ENCODE measurements around the gene OGA. TPM values are rescaled to one million over a fixed set of nuclear protein-coding genes. Genes with fewer than 3 reads are reported as not detected.

The OGA gene
- total and polyA plus RNA-seq, 5 experiments from 2014 or later = 35.7 to 406 (median 43.7) TPM

- peak in 1 of 10 donors; percentile 73 for DNase-seq
- Mint-ChIP-seq H3K4me1 (peaks cover 34 to 51% (median 39%) of the 10 kb centered on the region in 4 donors), H3K4me3 (peak overlapping the region; percentile 94 to 100 (median 98)), H3K27me3 (peaks cover 0 to 2% (median 0%) of the 10 kb centered on the region in 5 donors), H3K9me3 (no peaks in the 10 kb centered on the region), H3K36me3 (peaks cover 0 to 9% (median 0%) of the 10 kb centered on the region in 3 donors), H3K27ac (peak overlapping the region; percentile 96 to 99 (median 98))
- peak; percentile 35 to 45 for ATAC-seq
- POLR2A ChIA-PET = interaction anchor here (0.6 to 5.9 kb wide), 23 partner anchors 10 to 840 kb away, joined by 3 to 118 read pairs (median 5); partner anchors contain the start of genes FBXL15, FBXW4, LDB1 and NOLC1
These were observed 809 bp upstream of the OGA start for GRCh38 chr10:101818872-101819633.

- Mint-ChIP-seq H3K27me3 (peaks cover 0 to 2% (median 0%) of the 10 kb centered on the region in 5 donors), H3K9me3 (no peaks in the 10 kb centered on the region), H3K4me1 (peaks cover 36 to 66% (median 53%) of the 10 kb centered on the region in 4 donors), H3K4me3 (peak overlapping the region; percentile 94 to 100 (median 98)), H3K27ac (peak overlapping the region; percentile 96 to 99 (median 98)), H3K36me3 (peaks cover 0 to 24% (median 0%) of the 10 kb centered on the region in 3 donors)
- DNase-seq (peak in 5 of 10 donors; percentile 18 to 43 (median 35)), ATAC-seq (peak; percentile 6 to 19)
- POLR2A ChIA-PET = interaction anchor here (0.6 to 5.9 kb wide), 25 partner anchors 12 to 824 kb away, joined by 3 to 118 read pairs (median 5); partner anchors contain the start of genes FBXL15, FBXW4, LDB1 and NOLC1
These were observed 716 bp downstream of the OGA start for GRCh38 chr10:101817337-101818118.

GRCh38 chr10:101816913-101817336 lies 1.3 kb downstream of the OGA start:
- Mint-ChIP-seq H3K4me1 (peaks cover 34 to 67% (median 57%) of the 10 kb centered on the region in 4 donors), H3K9me3 (no peaks in the 10 kb centered on the region), H3K27me3 (peaks cover 0 to 2% (median 0%) of the 10 kb centered on the region in 5 donors), H3K27ac (peak overlapping the region; percentile 82 to 99 (median 98)), H3K36me3 (peaks cover 0 to 29% (median 0%) of the 10 kb centered on the region in 3 donors), H3K4me3 (peak overlapping the region; percentile 94 to 100 (median 98))
- no peak for ATAC-seq
- POLR2A ChIA-PET = interaction anchor here (0.7 to 5.9 kb wide), 5 partner anchors 13 to 236 kb away, joined by 3 to 118 read pairs (median 4); no protein-coding TSS in a partner anchor
- DNase-seq = no peak

GRCh38 chr10:101816376-101816775 lies 1.9 kb downstream of the OGA start:
- DNase-seq (no peak), ATAC-seq (no peak)
- Mint-ChIP-seq H3K36me3 (peaks cover 0 to 34% (median 0%) of the 10 kb centered on the region in 3 donors), H3K27ac (peak overlapping the region in 8 of 10 donors; percentile 82 to 99 (median 97)), H3K4me1 (peaks cover 29 to 64% (median 56%) of the 10 kb centered on the region in 4 donors), H3K9me3 (no peaks in the 10 kb centered on the region), H3K4me3 (peak overlapping the region; percentile 94 to 100 (median 98)), H3K27me3 (peaks cover 0 to 2% (median 0%) of the 10 kb centered on the region in 5 donors)
- POLR2A ChIA-PET = interaction anchor here (0.7 to 5.9 kb wide), 4 partner anchors 14 to 237 kb away, joined by 3 to 118 read pairs (median 4); no protein-coding TSS in a partner anchor

- Mint-ChIP-seq H3K4me1 (peaks cover 26 to 70% (median 59%) of the 10 kb centered on the region in 4 donors), H3K4me3 (peak overlapping the region; percentile 94 to 100 (median 98)), H3K9me3 (no peaks in the 10 kb centered on the region), H3K27ac (peak overlapping the region; percentile 54 to 99 (median 90)), H3K36me3 (peaks cover 0 to 52% (median 0%) of the 10 kb centered on the region in 3 donors), H3K27me3 (peaks cover 0 to 2% (median 0%) of the 10 kb centered on the region in 5 donors)
- ATAC-seq = no peak
- no peak for DNase-seq
- POLR2A ChIA-PET = interaction anchor here (0.5 to 5.9 kb wide), 6 partner anchors 10 to 179 kb away, joined by 3 to 118 read pairs (median 5); partner anchors contain the start of gene NPM3
These were observed 3.7 kb downstream of the OGA start for GRCh38 chr10:101814466-101815071.

GRCh38 chr10:101812606-101813005 lies 5.6 kb downstream of the OGA start:
- peak overlapping the region in 7 of 10 donors; percentile 24 to 100 (median 59) for H3K4me3 Mint-ChIP-seq
- H3K36me3 Mint-ChIP-seq = peaks cover 0 to 69% (median 0%) of the 10 kb centered on the region in 3 donors
- DNase-seq = no peak
- H3K27ac Mint-ChIP-seq = peak overlapping the region; percentile 17 to 99 (median 65)
- H3K9me3 Mint-ChIP-seq = no peaks in the 10 kb centered on the region
- H3K27me3 Mint-ChIP-seq = no peaks in the 10 kb centered on the region
- ATAC-seq = no peak
- H3K4me1 Mint-ChIP-seq = peaks cover 20 to 69% (median 56%) of the 10 kb centered on the region in 4 donors
- POLR2A ChIA-PET = interaction anchor here (1.0 kb wide), 1 partner anchor 10 kb away, joined by 3 read pairs; no protein-coding TSS in a partner anchor

GRCh38 chr10:101807158-101807557 lies 11.1 kb downstream of the OGA start:
- Mint-ChIP-seq H3K36me3 (peaks cover 0 to 90% (median 5%) of the 10 kb centered on the region in 3 donors), H3K4me1 (peaks cover 5 to 42% (median 35%) of the 10 kb centered on the region in 4 donors), H3K4me3 (no peak overlapping the region), H3K27ac (peak overlapping the region in 5 of 10 donors; percentile 23 to 76 (median 47)), H3K27me3 (no peaks in the 10 kb centered on the region), H3K9me3 (no peaks in the 10 kb centered on the region)
- no peak for ATAC-seq
- POLR2A ChIA-PET = no interaction called here
- no peak for DNase-seq

GRCh38 chr10:101803511-101803910 lies 14.7 kb downstream of the OGA start:
- ATAC-seq = no peak
- DNase-seq = no peak
- POLR2A ChIA-PET = interaction anchor here (0.6 to 0.7 kb wide), 2 partner anchors 24 to 65 kb away, joined by 3 to 7 read pairs; no protein-coding TSS in a partner anchor
- Mint-ChIP-seq H3K4me3 (no peak overlapping the region), H3K4me1 (peaks cover 15 to 42% (median 39%) of the 10 kb centered on the region in 4 donors), H3K27ac (peak overlapping the region in 1 of 10 donors; percentile 28), H3K36me3 (peaks cover 6 to 91% (median 19%) of the 10 kb centered on the region in 3 donors), H3K9me3 (no peaks in the 10 kb centered on the region), H3K27me3 (no peaks in the 10 kb centered on the region)

GRCh38 chr10:101797403-101798059 lies 20.7 kb downstream of the OGA start:
- Mint-ChIP-seq H3K4me1 (peaks cover 20 to 45% (median 41%) of the 10 kb centered on the region in 4 donors), H3K27me3 (no peaks in the 10 kb centered on the region), H3K36me3 (peaks cover 6 to 98% (median 31%) of the 10 kb centered on the region in 3 donors), H3K27ac (peak overlapping the region in 3 of 10 donors; percentile 1 to 38 (median 15)), H3K4me3 (no peak overlapping the region), H3K9me3 (no peaks in the 10 kb centered on the region)
- ATAC-seq (no peak), DNase-seq (no peak)
- POLR2A ChIA-PET = interaction anchor here (0.7 to 2.3 kb wide), 4 partner anchors 21 to 104 kb away, joined by 3 to 9 read pairs (median 5); partner anchors contain the start of gene OGA

GRCh38 chr10:101793526-101793925 lies 24.7 kb downstream of the OGA start:
- H3K36me3 Mint-ChIP-seq = peaks cover 0 to 93% (median 21%) of the 10 kb centered on the region in 3 donors

GRCh38 chr10:101789686-101790085 lies 28.6 kb downstream of the OGA start:
- Mint-ChIP-seq H3K4me1 (peaks cover 11 to 20% (median 16%) of the 10 kb centered on the region in 4 donors), H3K36me3 (peaks cover 6 to 91% (median 23%) of the 10 kb centered on the region in 3 donors), H3K27ac (peak overlapping the region in 2 of 10 donors; percentile 15 to 56), H3K4me3 (no peak overlapping the region), H3K9me3 (no peaks in the 10 kb centered on the region), H3K27me3 (no peaks in the 10 kb centered on the region)
- POLR2A ChIA-PET = no interaction called here
- ATAC-seq = no peak
- no peak for DNase-seq

More at GRCh38 chr10:101793526-101793925, 24.7 kb downstream of the OGA start:
- ATAC-seq (no peak), DNase-seq (no peak)
- Mint-ChIP-seq H3K4me1 (peaks cover 9 to 24% (median 15%) of the 10 kb centered on the region in 4 donors), H3K9me3 (no peaks in the 10 kb centered on the region), H3K4me3 (no peak overlapping the region), H3K27ac (peak overlapping the region in 1 of 10 donors; percentile 31), H3K27me3 (no peaks in the 10 kb centered on the region)
- POLR2A ChIA-PET = interaction anchor here (1.1 kb wide), 1 partner anchor 25 kb away, joined by 5 read pairs; the partner anchor contains the start of gene OGA

Data from naive thymus-derived CD8-positive, alpha-beta T cell (primary cell).